Measurements from ENCODE around the gene KIAA0930.

- TF ChIP-seq CTCF (IDR thresholded peaks at IDR 0.05) (no peak), POLR2A (IDR thresholded peaks at IDR 0.05) (no peak)
These were observed 36.5 kb downstream of the KIAA0930 start for GRCh38 chr22:45204241-45204640.

Measured in uterus (tissue), 2 donors.